AG09309 (cell line): ENCODE results near the gene CCDC102A.
A peak's percentile ranks its signal among the peaks of the same experiment; 100 is the strongest.

Experiments
- DNase-seq: peaks from one replicate; pipeline ENCODE4 v3.0.0-alpha.2; 2010; ENCODE audit warnings: low read depth
- H3K4me3 ChIP-seq: 2 replicates; pipeline ENCODE4 v1.5.1; 2011; ENCODE audit warnings: mild to moderate bottlenecking, low read depth, low read length, moderate library complexity; ENCODE audit not compliant: control insufficient read depth
- TF ChIP-seq, protein P1 (sequence below): IDR thresholded peaks from 2 replicates; pipeline ENCODE4 v1.5.1; 2011; ENCODE audit warnings: mild to moderate bottlenecking, low read depth, low read length, inconsistent platforms; ENCODE audit not compliant: insufficient read depth, control insufficient read depth; ENCODE audit errors: missing control alignments

The CCDC102A gene

DNA sequence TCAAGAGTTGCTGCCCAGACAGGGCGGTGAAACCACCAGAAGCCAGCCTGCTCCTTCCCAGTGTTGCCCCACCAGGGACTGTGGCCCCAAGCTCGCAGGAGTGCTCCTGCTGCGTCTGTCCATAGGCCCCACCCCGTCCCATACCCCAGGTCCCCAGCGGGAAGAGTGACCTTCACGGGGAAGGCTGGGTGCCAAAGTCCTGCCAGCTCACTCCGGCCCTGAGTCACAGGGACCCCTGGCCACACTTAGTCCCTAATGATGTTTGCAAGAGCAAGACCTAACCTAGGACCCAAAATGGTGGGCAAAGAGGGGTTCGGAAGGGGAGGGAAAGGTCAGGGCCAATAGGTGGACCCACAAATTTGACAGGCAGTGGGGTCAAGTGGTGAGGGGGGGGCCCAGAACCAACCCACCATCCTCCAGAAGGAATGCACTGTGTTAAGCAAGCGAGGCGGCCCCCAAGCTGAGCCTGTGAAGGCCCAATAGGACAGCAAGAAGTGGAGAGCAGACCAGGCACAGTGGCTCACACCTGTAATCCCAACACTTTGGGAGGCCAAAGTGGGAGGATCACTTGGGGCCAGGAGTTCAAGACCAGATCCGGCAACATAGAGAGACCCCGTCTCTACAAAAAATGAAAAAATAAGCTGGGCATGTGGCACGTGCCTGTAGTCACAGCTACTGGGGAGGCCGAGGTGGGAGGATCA, 53.4 kb downstream of the CCDC102A start:
- no peak for DNase-seq
- TF ChIP-seq, protein P1, sequence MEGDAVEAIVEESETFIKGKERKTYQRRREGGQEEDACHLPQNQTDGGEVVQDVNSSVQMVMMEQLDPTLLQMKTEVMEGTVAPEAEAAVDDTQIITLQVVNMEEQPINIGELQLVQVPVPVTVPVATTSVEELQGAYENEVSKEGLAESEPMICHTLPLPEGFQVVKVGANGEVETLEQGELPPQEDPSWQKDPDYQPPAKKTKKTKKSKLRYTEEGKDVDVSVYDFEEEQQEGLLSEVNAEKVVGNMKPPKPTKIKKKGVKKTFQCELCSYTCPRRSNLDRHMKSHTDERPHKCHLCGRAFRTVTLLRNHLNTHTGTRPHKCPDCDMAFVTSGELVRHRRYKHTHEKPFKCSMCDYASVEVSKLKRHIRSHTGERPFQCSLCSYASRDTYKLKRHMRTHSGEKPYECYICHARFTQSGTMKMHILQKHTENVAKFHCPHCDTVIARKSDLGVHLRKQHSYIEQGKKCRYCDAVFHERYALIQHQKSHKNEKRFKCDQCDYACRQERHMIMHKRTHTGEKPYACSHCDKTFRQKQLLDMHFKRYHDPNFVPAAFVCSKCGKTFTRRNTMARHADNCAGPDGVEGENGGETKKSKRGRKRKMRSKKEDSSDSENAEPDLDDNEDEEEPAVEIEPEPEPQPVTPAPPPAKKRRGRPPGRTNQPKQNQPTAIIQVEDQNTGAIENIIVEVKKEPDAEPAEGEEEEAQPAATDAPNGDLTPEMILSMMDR: no peak
- no peak overlapping the region for H3K4me3 ChIP-seq

DNA sequence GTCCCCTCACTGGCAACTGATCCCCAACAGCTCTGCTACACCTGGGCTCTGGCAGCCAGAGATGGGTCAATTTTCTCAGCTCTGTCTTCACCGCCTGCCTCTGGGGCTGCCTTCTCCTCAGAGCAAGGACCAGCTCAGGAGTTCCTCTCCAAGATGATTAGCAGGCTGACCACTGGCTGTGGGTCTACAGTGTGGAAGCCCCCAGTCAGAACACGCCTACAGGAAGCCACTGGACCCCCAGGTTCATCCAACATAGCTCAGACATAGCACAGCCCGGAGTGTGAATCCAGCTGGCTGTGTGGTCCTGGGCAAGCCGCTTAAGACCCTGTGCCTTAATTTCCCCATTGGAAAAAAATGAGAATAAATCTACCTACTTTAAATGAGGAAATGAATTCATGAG, 55.0 kb downstream of the CCDC102A start:
- no peak for DNase-seq
- TF ChIP-seq, protein P1: no peak
- no peak overlapping the region for H3K4me3 ChIP-seq

DNA sequence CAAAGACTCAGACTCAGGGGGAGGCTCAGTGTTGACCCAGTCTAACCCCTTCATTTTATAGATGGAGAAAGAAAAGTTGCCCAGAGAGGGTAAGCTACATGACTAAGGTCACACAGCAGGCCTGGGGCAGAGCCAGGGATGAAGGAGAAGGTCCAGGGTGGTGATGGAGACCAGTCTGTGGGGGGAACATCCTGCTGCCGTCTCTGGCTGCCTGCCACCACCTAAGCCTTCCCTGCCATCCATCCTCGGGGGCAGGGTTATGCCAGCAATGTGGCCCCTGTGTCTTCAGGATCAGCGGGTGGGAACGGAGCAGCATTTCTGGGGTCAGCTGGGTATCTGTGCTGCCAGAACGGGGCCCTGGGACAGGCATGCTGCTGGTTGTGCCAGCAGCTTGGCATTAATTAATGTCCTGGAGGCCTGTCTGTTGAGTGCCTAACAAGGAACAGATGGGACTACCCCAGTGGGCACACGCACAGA, 55.6 kb downstream of the CCDC102A start:
- TF ChIP-seq, protein P1: no peak
- no peak for DNase-seq
- H3K4me3 ChIP-seq: no peak overlapping the region

DNA sequence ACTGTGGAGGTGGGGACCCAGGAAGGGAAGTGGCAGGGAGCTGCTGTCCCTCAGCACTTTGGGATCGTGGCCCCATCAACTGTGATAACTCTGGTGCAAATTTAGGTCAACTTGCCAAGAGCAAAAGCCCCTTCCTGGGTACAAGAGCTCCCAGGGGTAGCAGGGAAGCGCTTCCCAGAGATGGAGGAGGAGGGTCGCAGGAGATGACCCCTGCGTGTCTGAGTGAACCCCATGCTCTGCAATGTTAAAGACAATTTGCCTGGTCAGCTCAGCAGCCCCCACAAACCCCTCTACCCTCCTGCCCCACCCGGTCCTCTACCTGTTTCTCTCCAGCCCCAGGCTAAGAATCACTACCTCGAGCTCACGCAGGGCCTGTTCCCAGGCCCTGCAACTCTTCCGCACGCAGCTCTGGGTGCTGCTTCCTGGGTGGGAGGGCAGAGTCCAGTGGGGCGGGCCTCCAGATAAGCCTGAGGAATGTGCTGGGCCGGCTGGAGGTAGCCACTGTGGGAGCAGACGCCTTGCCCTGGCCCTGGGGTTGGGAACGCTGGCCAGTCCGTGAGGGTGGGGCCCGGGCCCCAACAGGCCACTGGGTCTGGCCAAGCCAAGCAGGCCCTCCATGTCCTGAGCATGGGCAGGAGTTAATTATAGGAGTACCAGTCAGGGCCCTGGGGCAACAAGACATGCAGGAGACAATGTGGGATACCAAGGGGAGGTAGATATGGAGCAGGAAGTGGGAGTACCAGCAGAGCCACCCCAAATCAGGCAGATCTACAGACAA, 56.2 kb downstream of the CCDC102A start:
- no peak for DNase-seq
- peak overlapping the region; percentile 45 for H3K4me3 ChIP-seq
- TF ChIP-seq, protein P1: no peak

DNA sequence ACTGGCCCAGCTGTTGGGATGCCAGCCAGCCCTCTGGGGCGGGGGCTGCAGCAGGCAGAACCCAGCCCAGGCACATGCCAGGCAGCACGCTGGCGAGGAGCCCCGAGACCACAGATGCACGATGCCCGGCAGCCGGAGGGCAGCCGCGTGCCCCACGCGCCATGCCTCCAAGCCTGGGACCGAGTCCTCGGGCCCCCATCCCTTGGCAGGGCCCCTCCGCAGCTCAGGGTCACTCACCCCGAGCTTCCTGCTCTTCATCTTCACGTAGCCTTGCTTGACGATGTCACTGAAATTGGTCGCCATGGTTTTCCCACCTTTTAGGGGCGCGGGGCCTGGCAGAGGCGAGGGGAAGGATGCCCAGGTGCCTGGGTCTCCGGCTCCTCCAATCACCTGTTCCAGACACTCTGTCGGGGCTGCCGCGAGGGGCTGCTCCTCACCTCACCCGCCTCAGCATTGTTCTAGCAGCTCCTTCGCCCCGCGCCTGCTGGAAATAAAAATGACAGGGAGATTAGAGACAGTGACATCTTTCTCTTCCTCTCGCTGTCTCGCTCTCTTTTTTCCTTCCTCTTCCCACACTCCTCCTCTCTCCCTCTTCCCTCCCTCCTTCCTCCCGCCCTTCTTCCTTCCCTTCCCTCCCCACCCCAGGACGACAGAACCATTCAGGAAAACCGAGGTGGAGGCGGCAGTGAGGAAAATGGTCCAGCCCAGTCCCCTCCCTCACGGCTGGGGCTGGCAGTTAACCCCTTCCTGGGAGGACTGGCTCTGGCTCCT, 57.0 kb downstream of the CCDC102A start:
- TF ChIP-seq, protein P1: no peak
- peak overlapping the region; percentile 45 for H3K4me3 ChIP-seq
- DNase-seq: no peak

DNA sequence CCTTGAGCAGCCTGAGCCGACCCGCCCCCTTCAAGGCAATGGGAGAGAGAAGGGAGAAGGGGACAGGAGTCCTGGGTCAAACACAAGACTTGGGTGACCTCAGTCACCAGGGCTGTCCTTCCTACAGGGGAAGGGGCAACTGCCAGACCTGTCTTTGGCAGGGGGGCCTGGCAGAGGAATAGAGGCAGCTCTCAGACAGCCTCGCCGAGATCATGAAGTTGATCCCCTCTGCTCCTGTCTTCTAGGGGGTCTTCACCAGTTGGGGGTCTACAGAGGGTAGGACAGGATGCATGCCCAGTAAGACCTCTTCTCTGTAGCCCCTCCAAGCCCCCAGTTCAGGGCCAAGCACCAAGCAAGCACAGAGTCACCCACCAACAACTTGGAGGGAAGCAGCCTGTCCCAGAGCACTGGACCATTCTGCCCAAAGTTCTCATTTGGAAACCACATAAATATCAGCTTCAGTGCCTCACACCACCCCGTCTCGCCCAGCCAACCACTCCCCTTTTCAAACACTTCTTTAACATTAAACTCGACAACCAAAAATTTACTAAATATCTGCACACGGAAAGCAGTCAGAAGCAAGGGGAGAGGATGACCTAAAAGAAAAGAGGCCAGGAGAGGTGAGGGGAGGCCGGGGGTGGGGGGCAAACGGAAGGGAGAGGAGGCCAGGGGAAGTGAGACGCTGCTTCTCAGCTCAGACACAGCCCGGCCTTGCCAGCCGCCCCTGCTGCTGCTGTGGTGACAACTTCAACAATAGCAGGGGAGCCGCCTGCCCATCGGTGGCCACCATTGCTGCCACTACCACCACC, 57.8 kb downstream of the CCDC102A start:
- peak overlapping the region; percentile 45 for H3K4me3 ChIP-seq
- DNase-seq: no peak

More for the DNA sequence above, 57.8 kb downstream of the CCDC102A start:
- TF ChIP-seq, protein P1: no peak
